ENCODE data around the gene RAVER2.

RAVER2 gene

DNA sequence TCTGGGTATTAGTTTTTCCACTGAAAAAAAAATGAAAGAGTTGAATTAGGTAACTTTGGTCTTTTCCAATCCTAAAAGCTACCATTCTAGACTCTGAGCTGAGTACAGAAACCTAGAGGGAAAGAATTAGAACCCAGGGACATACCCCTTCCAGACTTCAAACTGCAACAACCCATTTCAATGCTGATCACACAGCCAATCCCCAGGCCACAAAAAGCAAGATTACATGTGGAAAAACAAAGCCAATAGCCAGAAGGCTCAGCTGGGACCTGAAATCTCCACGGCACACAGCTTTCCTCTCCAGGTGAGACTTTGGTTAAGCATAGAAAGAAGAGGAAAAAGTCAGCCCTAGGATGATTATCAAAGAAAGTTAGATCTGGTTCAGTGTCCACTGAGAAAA, 132.7 kb downstream of the RAVER2 start:
- DNase-seq (ENCODE audit: low spot score): no peak

DNA sequence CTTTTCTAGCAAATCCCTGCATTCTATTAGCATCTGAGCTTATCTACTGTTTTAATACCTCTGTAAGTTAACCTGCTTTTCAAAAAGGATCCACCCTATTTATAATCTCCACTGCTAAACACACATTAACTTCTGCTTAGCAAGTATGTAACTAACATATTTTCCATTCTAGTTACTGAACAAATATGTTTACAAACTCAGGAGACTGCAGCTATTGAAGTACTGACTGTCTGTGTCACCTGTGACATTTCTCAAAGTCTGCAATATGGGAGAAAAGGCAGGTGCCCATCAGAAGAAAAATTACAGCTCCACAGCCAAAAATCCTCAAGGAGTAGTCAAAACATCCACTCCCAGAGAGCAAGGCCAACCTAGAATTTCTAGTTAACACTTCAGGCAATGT, 133.2 kb downstream of the RAVER2 start:
- no peak for DNase-seq (ENCODE audit: low spot score)

DNA sequence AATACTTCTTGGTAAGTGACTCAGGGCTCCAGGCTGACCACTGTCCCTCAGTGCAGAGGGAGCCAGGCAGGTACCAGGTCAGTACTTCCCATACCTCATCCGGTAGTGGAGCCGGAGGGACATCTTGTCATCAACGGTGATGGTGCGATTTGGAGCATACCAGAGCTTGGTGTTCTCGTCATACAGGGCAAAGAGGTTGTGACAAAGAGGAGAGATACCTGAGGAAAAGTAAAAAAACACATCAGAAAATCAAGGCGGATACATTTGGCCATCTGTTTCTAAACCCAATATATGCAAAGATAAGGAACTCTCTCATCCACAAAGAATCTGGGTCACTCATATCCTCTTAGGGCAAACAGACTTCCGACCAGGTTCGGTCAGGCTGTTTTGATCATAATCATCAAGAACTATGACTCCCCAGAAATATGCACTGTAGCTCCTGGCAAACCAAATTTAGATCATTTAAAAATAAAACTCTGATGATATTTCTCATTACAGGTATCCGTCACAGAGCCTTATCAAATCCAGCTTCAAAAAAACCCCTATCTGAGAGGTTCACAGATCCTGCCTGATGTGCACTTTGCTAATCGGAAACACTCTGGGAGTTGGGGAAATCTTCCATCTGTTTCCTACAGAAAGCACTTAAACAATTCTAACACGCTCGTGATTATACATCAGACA, 134.2 kb downstream of the RAVER2 start:
- no peak for DNase-seq (ENCODE audit: low spot score)

DNA sequence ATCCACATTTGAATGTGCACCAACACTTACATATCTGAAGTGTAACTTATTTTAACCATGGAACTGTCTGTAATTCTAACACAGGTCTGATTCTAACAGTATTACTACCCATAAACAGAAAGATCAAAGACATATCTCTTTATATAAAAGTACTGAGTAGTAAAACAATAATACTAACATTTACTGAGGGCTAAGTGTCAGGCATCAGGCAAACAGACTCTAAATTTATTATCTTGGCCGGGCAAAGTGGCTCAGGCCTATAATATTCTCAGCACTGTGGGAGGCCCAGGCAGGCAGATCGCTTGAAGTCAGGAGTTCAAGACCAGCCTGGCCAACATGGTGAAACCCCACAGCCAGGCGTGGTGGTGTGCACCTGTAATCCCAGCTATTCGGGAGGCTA, 135.6 kb downstream of the RAVER2 start:
- DNase-seq (ENCODE audit: low spot score): no peak

DNA sequence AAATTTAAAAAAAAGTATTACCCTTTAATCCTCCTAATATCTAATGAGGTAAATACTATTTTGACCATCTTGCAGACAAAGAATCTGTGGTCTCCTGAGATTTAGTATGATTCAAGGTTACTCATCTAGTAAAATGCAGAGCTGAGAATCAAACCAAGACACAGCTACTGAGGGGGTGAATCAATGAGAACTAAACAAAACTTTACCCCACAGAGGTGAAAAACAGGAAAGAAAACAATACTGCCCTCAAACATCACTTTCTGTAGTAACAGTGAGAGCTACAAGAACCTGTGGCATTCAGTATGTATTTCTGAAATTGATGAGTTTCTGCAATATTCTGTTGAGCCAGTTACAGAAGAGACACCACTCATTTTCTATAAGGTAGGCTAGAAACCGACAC, 136.4 kb downstream of the RAVER2 start:
- no peak for DNase-seq (ENCODE audit: low spot score)

Data from HuH-7.5 (cell line).